HCT116 (cell line): ENCODE data around the gene IER3. TPM values are rescaled to one million over a fixed set of nuclear protein-coding genes. Genes with fewer than 3 reads are reported as not detected.
A peak's percentile ranks its signal among the peaks of the same experiment; 100 is the strongest.

ENCODE experiments used
- ATAC-seq: fragments of 200-7000 bp; cut with Tn5 transposase; 2 replicates; pipeline ENCODE4 v1.9.1; 2020; ENCODE audit warnings: mild to moderate bottlenecking, moderate library complexity
- BruUV-seq: library from RNA; stranded (reverse); fragments of 400-500 nt; replicated peaks from 2 replicates; lab custom pipeline; 2021; lab: Mats Ljungman, UMichigan
- CTCF ChIA-PET: fragments of 300-600 bp; sonication (Branson Sonifier 250); formaldehyde crosslinking; loops from one replicate; lab custom pipeline; 2021; ENCODE audit warnings: antibody characterized with exemption; lab: Charles Lee
- POLR2A ChIA-PET: fragments of 300-600, 350-600 bp; sonication (Branson Sonifier 250); formaldehyde crosslinking; loops from one replicate; lab custom pipeline; 2021; ENCODE audit warnings: antibody characterized with exemption; lab: Charles Lee
- RAD21 ChIA-PET, 2 experiments: fragments of 300-600 bp; sonication (Branson Sonifier 250); formaldehyde crosslinking; loops; one replicate each; lab custom pipeline; 2023; ENCODE audit warnings: low total read pairs in 2 of 2; ENCODE audit not compliant: uncharacterized antibody in 2 of 2, unreplicated experiment in 2 of 2, low non-redundant PET in 1 of 2; lab: Charles Lee
- DNase-seq: peaks from one replicate; pipeline ENCODE4 v3.0.0-alpha.2; 2010; ENCODE audit warnings: low read depth, low spot score
- H2AFZ ChIP-seq: fragments of 200-600 bp; shearing (Covaris generic), sonication (generic); 2 replicates; pipeline ENCODE4 v1.6.1; 2017; ENCODE audit warnings: low read depth, mixed run types, mixed read lengths, antibody characterized with exemption, low read length; ENCODE audit not compliant: poor library complexity, severe bottlenecking
- H3K27ac ChIP-seq: 2 replicates; pipeline ENCODE4 v1.5.1; 2012; ENCODE audit warnings: low read depth, low read length
- H3K27me3 ChIP-seq: fragments of 200-600 bp; sonication (generic); 2 replicates; pipeline ENCODE4 v1.6.1; 2016; ENCODE audit warnings: mixed run types, low read length, mixed read lengths; ENCODE audit not compliant: insufficient read depth
- H3K36me3 ChIP-seq, 2 experiments: fragments of 200-500 bp in 1 of 2; fragments of 200-600 bp in 1 of 2; sonication (Bioruptor generic) in 1 of 2; sonication (generic) in 1 of 2; 2 replicates each; pipeline versions ENCODE4 v1.5.1 to v1.6.1; 2014 to 2016; ENCODE audit warnings: low read length in 2 of 2, inconsistent platforms in 1 of 2, mixed read lengths in 1 of 2, mixed run types in 1 of 2; ENCODE audit not compliant: insufficient read depth in 2 of 2, control insufficient read depth in 1 of 2
- H3K4me1 ChIP-seq, 2 experiments: fragments of 200-600 bp in 1 of 2; sonication (generic) in 1 of 2; 2 replicates each; pipeline versions ENCODE4 v1.5.1 to v1.6.1; 2012 to 2017; ENCODE audit warnings: low read length in 2 of 2, inconsistent platforms in 1 of 2, mild to moderate bottlenecking in 1 of 2, mixed read lengths in 1 of 2, mixed run types in 1 of 2, moderate library complexity in 1 of 2; ENCODE audit not compliant: insufficient read depth in 2 of 2, control insufficient read depth in 1 of 2
- H3K4me2 ChIP-seq: fragments of 200-600 bp; sonication (generic); 2 replicates; pipeline ENCODE4 v1.6.1; 2017; ENCODE audit warnings: mixed run types, low read length, mixed read lengths
- H3K4me3 ChIP-seq, 2 experiments: fragments of 200-600 bp in 1 of 2; sonication (generic) in 1 of 2; replicated peaks in 1 of 2; 2 replicates each; pipeline ENCODE4 v1.5.1; 2011 to 2016; ENCODE audit warnings: low read length in 2 of 2, control low read depth in 1 of 2, low read depth in 1 of 2, mild to moderate bottlenecking in 1 of 2, mixed read lengths in 1 of 2, mixed run types in 1 of 2
- H3K79me2 ChIP-seq: fragments of 200-600 bp; sonication (generic); 2 replicates; pipeline ENCODE4 v1.6.1; 2017; ENCODE audit warnings: mild to moderate bottlenecking, mixed run types, low read length, moderate library complexity, mixed read lengths; ENCODE audit not compliant: insufficient read depth
- H3K9ac ChIP-seq: fragments of 200-600 bp; sonication (generic); 2 replicates; pipeline ENCODE4 v1.6.1; 2016; ENCODE audit warnings: low read length, mixed read lengths
- H3K9me2 ChIP-seq: fragments of 200-600 bp; sonication (generic), shearing (Covaris generic); 2 replicates; pipeline ENCODE4 v1.6.1; 2017; ENCODE audit warnings: mixed run types, mild to moderate bottlenecking, moderate library complexity; ENCODE audit not compliant: insufficient read depth
- H3K9me3 ChIP-seq, 2 experiments: fragments of 200-500 bp in 1 of 2; fragments of 200-600 bp in 1 of 2; sonication (Bioruptor generic) in 1 of 2; sonication (generic) in 1 of 2; 2 replicates each; pipeline ENCODE4 v1.6.1; 2014 to 2017; ENCODE audit warnings: low read length in 2 of 2, mixed read lengths in 2 of 2, inconsistent platforms in 1 of 2, low read depth in 1 of 2, mild to moderate bottlenecking in 1 of 2, mixed run types in 1 of 2, moderate library complexity in 1 of 2; ENCODE audit not compliant: control insufficient read depth in 1 of 2, insufficient read depth in 1 of 2
- H4K20me1 ChIP-seq: fragments of 200-600 bp; sonication (generic), shearing (Covaris generic); 2 replicates; pipeline ENCODE4 v1.6.1; 2017; ENCODE audit warnings: mixed run types, mild to moderate bottlenecking, moderate library complexity; ENCODE audit not compliant: insufficient read depth
- JUND ChIP-seq: IDR thresholded peaks from 2 replicates; pipeline ENCODE4 v1.6.1; 2012
- POLR2AphosphoS5 ChIP-seq: IDR thresholded peaks from 2 replicates; pipeline ENCODE4 v1.6.1; 2011; ENCODE audit warnings: mild to moderate bottlenecking, low read depth, low read length, moderate library complexity
- RAD21 ChIP-seq: IDR thresholded peaks from 2 replicates; pipeline ENCODE4 v1.6.1; 2012; ENCODE audit warnings: low read depth, mild to moderate bottlenecking
- SIN3A ChIP-seq: IDR thresholded peaks from 2 replicates; pipeline ENCODE4 v1.6.1; 2012; ENCODE audit warnings: low read depth
- SRF ChIP-seq: IDR thresholded peaks from 2 replicates; pipeline ENCODE4 v1.6.1; 2012; ENCODE audit warnings: low read depth
- intact Hi-C: fragments of 100-400 bp; cut with micrococcal nuclease; formaldehyde crosslinking; loops from 2 replicates; pipeline ENCODE4 v1.10.0; 2022
- total RNA-seq: library from RNA; stranded (reverse); gene quantifications from one replicate; pipeline ENCODE4 v1.2.1, GENCODE V29; 2021; ENCODE audit not compliant: unreplicated experiment
- TF ChIP-seq, protein P1 (sequence below): IDR thresholded peaks from 2 replicates; pipeline ENCODE4 v1.6.1; 2012

IER3 gene
- total RNA-seq, 1 experiment from 2014 or later: 952 TPM

DNA sequence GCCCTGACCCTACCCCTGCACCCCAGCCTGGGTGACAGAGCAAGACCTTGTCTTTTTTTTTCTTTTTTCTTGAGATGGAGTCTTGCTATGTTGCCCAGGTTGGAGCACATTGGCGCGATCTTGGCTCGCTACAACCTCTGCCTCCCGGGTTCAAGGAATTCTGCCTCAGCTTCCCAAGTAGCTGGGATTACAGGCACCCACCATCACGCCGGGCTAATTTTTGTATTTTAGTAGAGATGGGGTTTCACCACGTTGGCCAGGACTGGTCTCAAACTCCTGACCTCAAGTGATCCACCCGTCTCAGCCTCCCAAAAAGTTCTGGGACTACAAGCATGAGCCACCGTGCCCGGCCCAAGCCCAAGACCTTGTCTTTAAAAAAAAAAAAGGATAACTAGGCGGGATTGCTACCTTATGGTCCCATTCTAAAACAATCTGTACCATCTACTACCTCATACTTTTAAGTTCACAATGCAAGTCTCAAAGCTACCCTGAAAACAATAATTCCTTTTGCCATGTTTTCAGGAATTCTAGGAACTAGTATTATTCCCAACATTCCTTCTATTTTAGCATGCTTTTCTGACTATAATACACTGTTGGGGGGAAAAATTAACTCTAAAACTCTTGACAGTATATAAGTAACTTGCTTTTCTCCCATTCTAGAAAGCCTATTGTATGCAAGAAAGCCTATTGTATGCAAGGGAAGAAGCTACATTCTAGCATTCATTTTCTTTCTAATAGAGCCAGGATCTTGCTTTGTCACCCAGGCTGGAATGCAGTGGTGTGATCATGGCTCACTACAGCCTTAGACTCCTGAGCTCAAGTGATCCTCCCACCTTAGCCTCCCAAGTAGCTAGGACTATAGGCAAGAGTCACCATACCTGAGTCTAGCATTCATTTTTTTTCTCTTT lies 17.6 kb downstream of the IER3 start:
- Histone ChIP-seq H3K9me3 (no peaks in the 10 kb centered on the region), H3K4me1 (peaks cover 12 to 65% of the 10 kb centered on the region in 2 experiments), H3K4me2 (no peak overlapping the region), H4K20me1 (peaks cover 21% of the 10 kb centered on the region; the same call in 1 of the 2 replicates), H3K27ac (0 out of 2 replicates have a peak overlapping the region, but pooled peaks have one; percentile 9), H3K9ac (no peak overlapping the region), H3K27me3 (no peaks in the 10 kb centered on the region), H2AFZ (no peak overlapping the region), H3K79me2 (peaks cover 37% of the 10 kb centered on the region), H3K9me2 (no peaks in the 10 kb centered on the region), H3K36me3 (peaks cover 26 to 43% of the 10 kb centered on the region in 2 experiments), H3K4me3 (no peak overlapping the region)
- DNase-seq (no peak), ATAC-seq (no peak)
- BruUV-seq: no TSS peak
- ChIA-PET CTCF (interaction anchor here (1.0 to 2.5 kb wide), 4 partner anchors 48 to 361 kb away, joined by 3 to 11 read pairs (median 6); partner anchors contain the start of gene DHX16), POLR2A (interaction anchor here (1.0 to 2.2 kb wide), 4 partner anchors 9 to 115 kb away, joined by 3 to 6 read pairs (median 4); partner anchors contain the start of gene MDC1), RAD21 (no interaction called here)
- intact Hi-C loops: no loop called here
- TF ChIP-seq JUND (no peak), RAD21 (no peak), POLR2AphosphoS5 (peak; percentile 6; the same call in 1 of the 2 replicates), SRF (no peak), SIN3A (no peak)
- TF ChIP-seq, protein P1, sequence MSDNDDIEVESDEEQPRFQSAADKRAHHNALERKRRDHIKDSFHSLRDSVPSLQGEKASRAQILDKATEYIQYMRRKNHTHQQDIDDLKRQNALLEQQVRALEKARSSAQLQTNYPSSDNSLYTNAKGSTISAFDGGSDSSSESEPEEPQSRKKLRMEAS: no peak
